ENCODE data around the gene SYCP3.

Gene SYCP3

DNA sequence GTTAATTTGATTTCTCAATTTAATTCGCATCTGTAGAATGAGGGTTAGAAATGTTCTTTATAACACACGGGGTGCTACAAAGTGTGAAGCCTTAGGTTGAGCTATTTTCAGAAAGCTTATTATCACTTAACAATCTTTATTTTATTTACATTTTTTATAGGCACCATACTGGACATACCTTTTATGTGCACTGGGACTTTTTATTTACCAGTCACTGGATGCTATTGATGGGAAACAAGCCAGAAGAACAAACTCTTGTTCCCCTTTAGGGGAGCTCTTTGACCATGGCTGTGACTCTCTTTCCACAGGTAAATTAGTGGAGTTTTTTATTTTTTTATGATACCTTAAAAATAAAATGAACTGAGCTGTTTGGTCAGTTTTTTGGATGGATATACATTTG is 25.3 kb downstream of the SYCP3 start:
- TF ChIP-seq SNAI2 (CRISPR knock-in tag; IDR thresholded peaks at IDR 0.05) (no peak), TOX (CRISPR knock-in tag; IDR thresholded peaks at IDR 0.05; ENCODE audit: borderline replicate concordance) (no peak), ZFP30 (CRISPR knock-in tag; IDR thresholded peaks at IDR 0.05) (no peak)

DNA sequence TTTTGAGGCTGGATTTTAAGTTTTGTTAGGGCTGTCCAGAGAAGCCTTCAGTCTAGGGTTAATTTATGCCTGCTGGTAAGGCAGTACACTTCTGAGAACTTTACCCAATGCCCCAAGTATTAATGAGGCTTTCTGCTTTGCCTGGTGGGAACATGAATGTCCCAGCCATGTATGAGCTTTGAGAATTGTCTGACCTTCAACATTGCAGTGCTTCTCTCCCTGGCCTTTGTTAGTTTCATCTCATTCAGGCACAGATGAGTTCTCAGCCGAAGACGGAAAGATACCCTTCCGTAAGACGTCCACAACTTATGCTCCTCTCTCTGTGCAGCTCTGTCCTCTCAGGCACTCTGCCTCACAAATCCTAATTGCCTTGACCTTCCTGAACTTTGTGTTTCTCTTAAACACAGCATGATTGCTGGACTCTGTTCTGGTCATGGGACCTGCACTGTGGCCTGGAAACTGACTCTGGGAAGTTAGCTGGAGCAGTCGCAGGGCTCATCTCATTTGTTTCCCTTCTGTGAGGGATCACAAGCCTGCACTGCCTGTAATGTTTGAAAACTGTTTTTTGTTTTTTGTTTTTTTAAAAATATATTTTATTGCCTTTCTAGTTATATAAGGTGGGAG is 26.1 kb downstream of the SYCP3 start:
- no peak for ATAC-seq
- TF ChIP-seq GLIS3 (CRISPR knock-in tag; IDR thresholded peaks at IDR 0.05) (no peak), CSDC2 (CRISPR knock-in tag; IDR thresholded peaks at IDR 0.05) (no peak), ZNF70 (CRISPR knock-in tag; IDR thresholded peaks at IDR 0.05) (no peak), SNAI2 (CRISPR knock-in tag; IDR thresholded peaks at IDR 0.05) (no peak), RARB (CRISPR knock-in tag; IDR thresholded peaks at IDR 0.05) (no peak), OSR1 (CRISPR knock-in tag; IDR thresholded peaks at IDR 0.05) (no peak), ZNF565 (CRISPR knock-in tag; conservative IDR thresholded peaks at IDR 0.05; ENCODE audit: low read depth) (no peak), PPARA (CRISPR knock-in tag; IDR thresholded peaks at IDR 0.05; ENCODE audit: borderline replicate concordance) (no peak)
- TF ChIP-seq, protein P1, sequence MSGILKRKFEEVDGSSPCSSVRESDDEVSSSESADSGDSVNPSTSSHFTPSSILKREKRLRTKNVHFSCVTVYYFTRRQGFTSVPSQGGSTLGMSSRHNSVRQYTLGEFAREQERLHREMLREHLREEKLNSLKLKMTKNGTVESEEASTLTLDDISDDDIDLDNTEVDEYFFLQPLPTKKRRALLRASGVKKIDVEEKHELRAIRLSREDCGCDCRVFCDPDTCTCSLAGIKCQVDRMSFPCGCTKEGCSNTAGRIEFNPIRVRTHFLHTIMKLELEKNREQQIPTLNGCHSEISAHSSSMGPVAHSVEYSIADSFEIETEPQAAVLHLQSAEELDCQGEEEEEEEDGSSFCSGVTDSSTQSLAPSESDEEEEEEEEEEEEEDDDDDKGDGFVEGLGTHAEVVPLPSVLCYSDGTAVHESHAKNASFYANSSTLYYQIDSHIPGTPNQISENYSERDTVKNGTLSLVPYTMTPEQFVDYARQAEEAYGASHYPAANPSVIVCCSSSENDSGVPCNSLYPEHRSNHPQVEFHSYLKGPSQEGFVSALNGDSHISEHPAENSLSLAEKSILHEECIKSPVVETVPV (CRISPR knock-in tag; IDR thresholded peaks at IDR 0.05) = no peak
- TF ChIP-seq, protein P2, sequence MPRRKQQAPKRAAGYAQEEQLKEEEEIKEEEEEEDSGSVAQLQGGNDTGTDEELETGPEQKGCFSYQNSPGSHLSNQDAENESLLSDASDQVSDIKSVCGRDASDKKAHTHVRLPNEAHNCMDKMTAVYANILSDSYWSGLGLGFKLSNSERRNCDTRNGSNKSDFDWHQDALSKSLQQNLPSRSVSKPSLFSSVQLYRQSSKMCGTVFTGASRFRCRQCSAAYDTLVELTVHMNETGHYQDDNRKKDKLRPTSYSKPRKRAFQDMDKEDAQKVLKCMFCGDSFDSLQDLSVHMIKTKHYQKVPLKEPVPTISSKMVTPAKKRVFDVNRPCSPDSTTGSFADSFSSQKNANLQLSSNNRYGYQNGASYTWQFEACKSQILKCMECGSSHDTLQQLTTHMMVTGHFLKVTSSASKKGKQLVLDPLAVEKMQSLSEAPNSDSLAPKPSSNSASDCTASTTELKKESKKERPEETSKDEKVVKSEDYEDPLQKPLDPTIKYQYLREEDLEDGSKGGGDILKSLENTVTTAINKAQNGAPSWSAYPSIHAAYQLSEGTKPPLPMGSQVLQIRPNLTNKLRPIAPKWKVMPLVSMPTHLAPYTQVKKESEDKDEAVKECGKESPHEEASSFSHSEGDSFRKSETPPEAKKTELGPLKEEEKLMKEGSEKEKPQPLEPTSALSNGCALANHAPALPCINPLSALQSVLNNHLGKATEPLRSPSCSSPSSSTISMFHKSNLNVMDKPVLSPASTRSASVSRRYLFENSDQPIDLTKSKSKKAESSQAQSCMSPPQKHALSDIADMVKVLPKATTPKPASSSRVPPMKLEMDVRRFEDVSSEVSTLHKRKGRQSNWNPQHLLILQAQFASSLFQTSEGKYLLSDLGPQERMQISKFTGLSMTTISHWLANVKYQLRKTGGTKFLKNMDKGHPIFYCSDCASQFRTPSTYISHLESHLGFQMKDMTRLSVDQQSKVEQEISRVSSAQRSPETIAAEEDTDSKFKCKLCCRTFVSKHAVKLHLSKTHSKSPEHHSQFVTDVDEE (CRISPR knock-in tag; IDR thresholded peaks at IDR 0.05) = no peak
- TF ChIP-seq, protein P3, sequence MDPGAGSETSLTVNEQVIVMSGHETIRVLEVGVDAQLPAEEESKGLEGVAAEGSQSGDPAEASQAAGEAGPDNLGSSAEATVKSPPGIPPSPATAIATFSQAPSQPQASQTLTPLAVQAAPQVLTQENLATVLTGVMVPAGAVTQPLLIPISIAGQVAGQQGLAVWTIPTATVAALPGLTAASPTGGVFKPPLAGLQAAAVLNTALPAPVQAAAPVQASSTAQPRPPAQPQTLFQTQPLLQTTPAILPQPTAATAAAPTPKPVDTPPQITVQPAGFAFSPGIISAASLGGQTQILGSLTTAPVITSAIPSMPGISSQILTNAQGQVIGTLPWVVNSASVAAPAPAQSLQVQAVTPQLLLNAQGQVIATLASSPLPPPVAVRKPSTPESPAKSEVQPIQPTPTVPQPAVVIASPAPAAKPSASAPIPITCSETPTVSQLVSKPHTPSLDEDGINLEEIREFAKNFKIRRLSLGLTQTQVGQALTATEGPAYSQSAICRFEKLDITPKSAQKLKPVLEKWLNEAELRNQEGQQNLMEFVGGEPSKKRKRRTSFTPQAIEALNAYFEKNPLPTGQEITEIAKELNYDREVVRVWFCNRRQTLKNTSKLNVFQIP (CRISPR knock-in tag; IDR thresholded peaks at IDR 0.05; ENCODE audit: borderline replicate concordance, low read depth) = no peak
- TF ChIP-seq, protein P4, sequence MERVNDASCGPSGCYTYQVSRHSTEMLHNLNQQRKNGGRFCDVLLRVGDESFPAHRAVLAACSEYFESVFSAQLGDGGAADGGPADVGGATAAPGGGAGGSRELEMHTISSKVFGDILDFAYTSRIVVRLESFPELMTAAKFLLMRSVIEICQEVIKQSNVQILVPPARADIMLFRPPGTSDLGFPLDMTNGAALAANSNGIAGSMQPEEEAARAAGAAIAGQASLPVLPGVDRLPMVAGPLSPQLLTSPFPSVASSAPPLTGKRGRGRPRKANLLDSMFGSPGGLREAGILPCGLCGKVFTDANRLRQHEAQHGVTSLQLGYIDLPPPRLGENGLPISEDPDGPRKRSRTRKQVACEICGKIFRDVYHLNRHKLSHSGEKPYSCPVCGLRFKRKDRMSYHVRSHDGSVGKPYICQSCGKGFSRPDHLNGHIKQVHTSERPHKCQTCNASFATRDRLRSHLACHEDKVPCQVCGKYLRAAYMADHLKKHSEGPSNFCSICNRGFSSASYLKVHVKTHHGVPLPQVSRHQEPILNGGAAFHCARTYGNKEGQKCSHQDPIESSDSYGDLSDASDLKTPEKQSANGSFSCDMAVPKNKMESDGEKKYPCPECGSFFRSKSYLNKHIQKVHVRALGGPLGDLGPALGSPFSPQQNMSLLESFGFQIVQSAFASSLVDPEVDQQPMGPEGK (CRISPR knock-in tag; IDR thresholded peaks at IDR 0.05; ENCODE audit: borderline replicate concordance) = no peak

More for the DNA sequence above, 25.3 kb downstream of the SYCP3 start:
- ATAC-seq = no peak

DNA sequence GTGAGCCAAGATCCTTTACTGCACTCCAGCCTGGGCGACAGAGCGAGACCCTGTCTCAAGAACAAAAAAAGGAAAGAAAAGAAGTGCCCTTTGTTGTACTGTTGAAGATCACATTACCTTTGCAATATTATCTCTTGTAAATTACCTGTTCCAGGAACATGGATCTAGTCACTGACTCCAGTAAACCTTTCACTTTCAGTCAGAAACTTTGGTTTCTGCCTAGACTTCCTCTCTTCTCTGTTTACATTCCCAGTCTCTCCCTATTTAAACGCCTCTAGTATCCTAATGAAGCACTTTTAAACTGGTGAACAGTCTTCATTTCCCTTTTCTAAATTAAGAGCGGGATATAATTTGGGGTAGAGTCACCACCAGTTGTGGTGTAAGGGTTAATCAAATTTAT is 29.0 kb downstream of the SYCP3 start:
- no peak for TF ChIP-seq TCF4 (CRISPR knock-in tag; IDR thresholded peaks at IDR 0.05; ENCODE audit: borderline replicate concordance)
- TF ChIP-seq ZFP3 (CRISPR knock-in tag; IDR thresholded peaks at IDR 0.05) = no peak
- no peak for TF ChIP-seq GLIS3 (CRISPR knock-in tag; IDR thresholded peaks at IDR 0.05)
- no peak for ATAC-seq

DNA sequence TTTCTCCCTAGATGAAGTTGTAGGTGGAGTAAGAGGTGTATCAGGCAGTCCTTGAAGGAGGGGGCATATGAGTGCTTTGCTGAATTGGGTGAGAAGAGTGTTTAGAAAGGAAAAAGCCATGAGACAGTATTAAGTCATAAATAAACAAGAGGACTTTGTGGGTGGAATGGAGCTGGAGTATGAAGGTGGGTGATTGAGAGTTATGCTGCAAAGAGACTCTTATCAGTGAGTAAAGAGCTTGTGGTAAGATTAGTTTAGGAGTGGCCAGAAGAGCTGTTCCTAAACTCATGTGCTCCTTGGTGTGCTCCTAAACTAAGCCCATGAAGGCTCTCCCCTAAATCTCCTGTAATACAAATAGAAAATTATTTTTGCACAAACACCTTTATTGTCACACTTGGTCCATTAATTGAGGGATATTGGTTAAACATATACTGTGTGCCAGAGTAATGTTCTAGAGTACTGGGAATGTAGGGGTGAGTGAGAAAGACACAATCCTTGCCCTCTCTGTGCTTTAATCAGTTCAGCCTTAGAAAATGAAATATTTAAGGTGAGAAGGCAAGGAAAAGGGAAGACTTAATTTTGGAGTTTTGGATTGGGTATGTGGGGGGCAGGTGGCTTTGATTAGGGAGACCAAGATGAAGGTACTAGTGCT is 32.0 kb downstream of the SYCP3 start:
- ATAC-seq = no peak
- TF ChIP-seq, protein P3 (CRISPR knock-in tag; IDR thresholded peaks at IDR 0.05; ENCODE audit: borderline replicate concordance, low read depth) = no peak
- TF ChIP-seq ZFP3 (CRISPR knock-in tag; IDR thresholded peaks at IDR 0.05) (no peak), BACH2 (CRISPR knock-in tag; IDR thresholded peaks at IDR 0.05; ENCODE audit: borderline replicate concordance) (no peak), GLIS3 (CRISPR knock-in tag; IDR thresholded peaks at IDR 0.05) (no peak), ZFP30 (CRISPR knock-in tag; IDR thresholded peaks at IDR 0.05) (no peak), CSDC2 (CRISPR knock-in tag; IDR thresholded peaks at IDR 0.05) (no peak), ZNF8 (CRISPR knock-in tag; IDR thresholded peaks at IDR 0.05) (no peak), ZNF565 (CRISPR knock-in tag; conservative IDR thresholded peaks at IDR 0.05; ENCODE audit: low read depth) (no peak), ISL1 (CRISPR knock-in tag; IDR thresholded peaks at IDR 0.05) (no peak), ZNF70 (CRISPR knock-in tag; IDR thresholded peaks at IDR 0.05) (no peak), TCF4 (CRISPR knock-in tag; IDR thresholded peaks at IDR 0.05; ENCODE audit: borderline replicate concordance) (no peak), PPARA (CRISPR knock-in tag; IDR thresholded peaks at IDR 0.05; ENCODE audit: borderline replicate concordance) (no peak), OSR1 (CRISPR knock-in tag; IDR thresholded peaks at IDR 0.05) (no peak)
- TF ChIP-seq, protein P4 (CRISPR knock-in tag; IDR thresholded peaks at IDR 0.05; ENCODE audit: borderline replicate concordance) = no peak
